NCI-H510A treated with DMSO at 0.1 percent for 48 hours (cell line): Measurements from ENCODE around the gene VDR.

Experiments
- DNase-seq: peaks from one replicate; lab custom pipeline; 2025; lab: John Stamatoyannopoulos, UW

VDR gene

GRCh38 chr12:47795121-47795813 lies 109.5 kb downstream of the VDR start:
- no peak for DNase-seq

DNA sequence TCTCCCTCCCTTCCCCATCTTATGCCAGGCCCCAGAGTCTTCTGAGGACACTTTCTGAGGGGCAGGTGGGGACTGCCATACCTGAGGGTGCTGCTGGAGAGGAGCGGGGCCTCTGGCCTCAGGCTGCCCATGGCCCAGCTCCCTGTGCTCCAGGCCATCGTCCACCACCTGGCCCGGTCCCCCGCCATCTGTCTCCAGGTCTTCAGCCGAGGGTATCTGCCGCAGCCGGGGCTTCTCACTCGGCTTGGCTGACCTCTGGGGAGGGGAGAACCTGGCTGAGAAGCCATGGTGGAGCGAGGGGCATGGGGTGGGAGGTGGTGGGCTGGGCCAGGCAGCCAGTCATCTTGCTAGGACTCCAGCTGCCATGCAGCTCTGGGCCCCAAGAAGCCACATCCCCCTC lies 110.1 kb downstream of the VDR start:
- no peak for DNase-seq

GRCh38 chr12:47793015-47793681 lies 111.6 kb downstream of the VDR start:
- no peak for DNase-seq

DNA sequence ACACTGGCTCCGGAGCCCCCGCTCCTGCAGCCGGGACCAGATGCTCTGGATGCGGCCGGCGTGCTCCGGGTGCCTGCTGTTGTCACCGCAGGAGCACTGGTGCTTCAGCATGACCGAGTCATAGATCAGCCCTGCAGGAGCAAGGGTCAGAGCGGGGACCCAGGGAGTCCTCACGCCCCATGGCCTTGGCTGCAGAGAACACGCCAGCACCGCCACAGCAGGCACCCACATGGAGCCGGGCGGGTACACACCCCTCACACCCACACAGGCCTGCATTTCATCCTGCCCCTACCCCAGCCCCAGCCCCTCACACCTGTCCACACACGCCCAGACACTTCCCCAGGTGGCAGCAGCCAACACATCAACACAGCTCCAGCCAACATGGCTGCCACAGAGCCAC lies 112.9 kb downstream of the VDR start:
- no peak for DNase-seq
